Measurements from ENCODE around the gene DOCK2.
"Not testable (repeated sequence)": the region's sequence is repeated elsewhere in the genome, so short reads cannot be mapped to it uniquely, and the experiment has no call there.

Gene DOCK2

GRCh38 chr5:169831331-169831730 lies 194.3 kb downstream of the DOCK2 start:
- no peak for DNase-seq (ENCODE audit: low read depth)

GRCh38 chr5:169832304-169832703 lies 195.2 kb downstream of the DOCK2 start:
- no peak for DNase-seq (ENCODE audit: low read depth)

GRCh38 chr5:169832845-169833244 lies 195.8 kb downstream of the DOCK2 start:
- DNase-seq (ENCODE audit: low read depth): no peak

GRCh38 chr5:169833681-169834292 lies 196.7 kb downstream of the DOCK2 start:
- not testable (repeated sequence) for DNase-seq (ENCODE audit: low read depth)

GRCh38 chr5:169834540-169834939 lies 197.5 kb downstream of the DOCK2 start:
- not testable (repeated sequence) for DNase-seq (ENCODE audit: low read depth)

- DNase-seq (ENCODE audit: low read depth): no peak
Measured at GRCh38 chr5:169836835-169837536, 199.9 kb downstream of the DOCK2 start.

GRCh38 chr5:169837686-169838085 lies 200.6 kb downstream of the DOCK2 start:
- DNase-seq (ENCODE audit: low read depth): no peak

GRCh38 chr5:169838688-169839087 lies 201.6 kb downstream of the DOCK2 start:
- no peak for DNase-seq (ENCODE audit: low read depth)

GRCh38 chr5:169840405-169840804 lies 203.3 kb downstream of the DOCK2 start:
- no peak for DNase-seq (ENCODE audit: low read depth)

GRCh38 chr5:169842699-169843098 lies 205.6 kb downstream of the DOCK2 start:
- no peak for DNase-seq (ENCODE audit: low read depth)

GRCh38 chr5:169847519-169847918 lies 210.4 kb downstream of the DOCK2 start:
- DNase-seq (ENCODE audit: low read depth): no peak

- no peak for DNase-seq (ENCODE audit: low read depth)
Measured at GRCh38 chr5:169848271-169848670, 211.2 kb downstream of the DOCK2 start.

- no peak for DNase-seq (ENCODE audit: low read depth)
Measured at GRCh38 chr5:169848792-169849191, 211.7 kb downstream of the DOCK2 start.

GRCh38 chr5:169850409-169850808 lies 213.3 kb downstream of the DOCK2 start:
- no peak for DNase-seq (ENCODE audit: low read depth)

- no peak for DNase-seq (ENCODE audit: low read depth)
Measured at GRCh38 chr5:169851321-169851850, 214.3 kb downstream of the DOCK2 start.

GRCh38 chr5:169856571-169856970 lies 219.5 kb downstream of the DOCK2 start:
- no peak for DNase-seq (ENCODE audit: low read depth)

- DNase-seq (ENCODE audit: low read depth): no peak
Measured at GRCh38 chr5:169860585-169860984, 223.5 kb downstream of the DOCK2 start.

GRCh38 chr5:169861433-169861832 lies 224.4 kb downstream of the DOCK2 start:
- DNase-seq (ENCODE audit: low read depth): no peak

GRCh38 chr5:169861934-169862333 lies 224.9 kb downstream of the DOCK2 start:
- DNase-seq (ENCODE audit: low read depth): no peak

GRCh38 chr5:169862391-169862811 lies 225.3 kb downstream of the DOCK2 start:
- DNase-seq (ENCODE audit: low read depth): no peak

- no peak for DNase-seq (ENCODE audit: low read depth)
Measured at GRCh38 chr5:169864483-169864882, 227.4 kb downstream of the DOCK2 start.

- no peak for DNase-seq (ENCODE audit: low read depth)
Measured at GRCh38 chr5:169867347-169867746, 230.3 kb downstream of the DOCK2 start.

GRCh38 chr5:169869066-169869465 lies 232.0 kb downstream of the DOCK2 start:
- no peak for DNase-seq (ENCODE audit: low read depth)

GRCh38 chr5:169870211-169870610 lies 233.1 kb downstream of the DOCK2 start:
- DNase-seq (ENCODE audit: low read depth): no peak

Data from stimulated activated CD8-positive, alpha-beta memory T cell treated with anti-CD3 and anti-CD28 coated beads, Interleukin-7, amount 100 ng/mL, for 24 hours (primary cell).